Muscle layer of duodenum (tissue), 2 donors: ENCODE results near the gene LRRFIP1.

Source experiments
- H3K27ac ChIP-seq: one replicate; pipeline ENCODE4 v1.7.0; 2013; ENCODE audit warnings: mild to moderate bottlenecking, low read length
- H3K27me3 ChIP-seq: one replicate; pipeline ENCODE4 v1.7.0; 2013; ENCODE audit warnings: low read depth, mild to moderate bottlenecking, control low read depth, low read length
- H3K36me3 ChIP-seq, 2 donors: one replicate each; pipeline ENCODE4 v1.7.0; 2013; ENCODE audit warnings: low read length in 2 of 2, control low read depth in 1 of 2, mild to moderate bottlenecking in 1 of 2; ENCODE audit not compliant: insufficient read depth in 2 of 2, control insufficient read depth in 1 of 2
- H3K4me1 ChIP-seq, 2 donors: one replicate each; pipeline ENCODE4 v1.7.0; 2013; ENCODE audit warnings: low read length in 2 of 2, mild to moderate bottlenecking in 2 of 2, control low read depth in 1 of 2, moderate library complexity in 1 of 2; ENCODE audit not compliant: insufficient read depth in 2 of 2, control insufficient read depth in 1 of 2
- H3K4me3 ChIP-seq, 2 donors: one replicate each; pipeline ENCODE4 v1.7.0; 2013; ENCODE audit warnings: low read length in 2 of 2, low read depth in 1 of 2, mild to moderate bottlenecking in 1 of 2
- H3K9me3 ChIP-seq, 2 donors: one replicate each; pipeline ENCODE4 v1.7.0; 2013; ENCODE audit warnings: low read length in 2 of 2, control low read depth in 1 of 2, mild to moderate bottlenecking in 1 of 2; ENCODE audit not compliant: control insufficient read depth in 1 of 2
- donor health status: healthy.

LRRFIP1 gene

DNA sequence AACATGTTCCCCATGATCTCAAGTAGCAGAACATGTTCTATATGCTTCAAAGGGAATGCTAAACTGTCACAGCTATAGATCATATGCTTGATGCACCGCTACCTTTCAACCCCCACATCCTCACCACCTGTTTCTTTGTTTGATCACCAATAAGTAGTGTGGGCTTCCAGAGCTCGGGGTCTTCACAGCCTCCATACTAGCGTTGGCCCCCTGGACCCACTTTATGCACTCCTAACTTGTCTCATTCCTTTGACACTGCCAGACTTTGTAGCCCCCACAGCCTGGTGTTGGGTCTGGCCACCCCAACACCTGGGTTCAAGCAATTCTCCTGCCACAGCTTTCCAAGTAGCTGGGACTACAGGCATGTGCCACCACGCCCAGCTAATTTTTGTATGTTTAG lies 159.5 kb downstream of the LRRFIP1 start:
- Histone ChIP-seq H3K4me1 (no peaks in the 10 kb centered on the region), H3K36me3 (peaks cover 0 to 14% of the 10 kb centered on the region in 2 donors), H3K27me3 (no peaks in the 10 kb centered on the region), H3K4me3 (peak overlapping the region in 1 of 2 donors; percentile 24), H3K27ac (no peak overlapping the region), H3K9me3 (peaks cover 0 to 8% of the 10 kb centered on the region in 2 donors)

GRCh38 chr2:237790353-237790752 lies 163.0 kb downstream of the LRRFIP1 start:
- no peak overlapping the region for H3K27ac ChIP-seq
- H3K36me3 ChIP-seq, result peaks cover 0 to 7% of the 10 kb centered on the region in 2 donors
- H3K4me1 ChIP-seq, result no peaks in the 10 kb centered on the region
- no peaks in the 10 kb centered on the region for H3K27me3 ChIP-seq
- H3K4me3 ChIP-seq, result no peak overlapping the region
- H3K9me3 ChIP-seq, result peaks cover 0 to 8% of the 10 kb centered on the region in 2 donors

DNA sequence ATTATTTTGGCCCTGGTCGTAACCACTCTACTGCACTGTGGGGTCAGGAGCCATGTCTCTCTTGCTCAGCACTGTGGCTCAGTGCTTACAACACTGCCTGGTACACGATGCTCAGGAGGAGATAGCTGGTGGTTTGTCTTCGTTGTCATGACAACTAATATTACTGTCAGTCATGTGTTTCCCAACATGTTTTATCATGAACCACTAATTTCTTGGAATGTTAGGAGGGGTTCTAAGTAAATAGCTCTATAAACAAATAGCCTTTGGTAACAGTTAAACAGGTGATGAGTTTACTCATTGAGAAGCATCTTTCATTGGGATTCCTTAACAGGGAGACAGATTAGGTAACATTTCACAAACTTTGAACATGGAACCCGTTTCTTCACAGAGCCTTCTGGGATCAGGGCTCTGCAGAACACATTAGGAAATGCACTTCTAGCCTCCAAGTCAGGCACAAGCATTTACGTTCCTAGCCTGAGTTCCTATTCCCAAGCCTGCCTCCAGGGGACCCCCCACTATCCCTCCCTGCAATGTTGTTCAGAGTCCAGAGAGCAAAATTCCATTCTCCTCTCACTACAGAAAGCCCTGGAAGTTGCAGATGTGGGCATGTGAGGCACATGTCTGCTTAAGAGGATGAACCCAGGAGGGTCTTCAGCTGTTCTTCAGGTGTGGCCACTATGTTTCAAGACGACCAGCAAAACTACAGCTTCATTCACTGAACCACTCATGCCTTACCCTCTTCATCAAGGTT lies 164.8 kb downstream of the LRRFIP1 start:
- Histone ChIP-seq H3K27ac (no peak overlapping the region), H3K27me3 (no peaks in the 10 kb centered on the region), H3K36me3 (peaks cover 0 to 2% of the 10 kb centered on the region in 2 donors), H3K4me3 (no peak overlapping the region), H3K4me1 (no peaks in the 10 kb centered on the region), H3K9me3 (peaks cover 0 to under 1% of the 10 kb centered on the region in 2 donors)

- no peak overlapping the region for H3K27ac ChIP-seq
- no peaks in the 10 kb centered on the region for H3K27me3 ChIP-seq
- no peaks in the 10 kb centered on the region for H3K9me3 ChIP-seq
- H3K4me1 ChIP-seq, result no peaks in the 10 kb centered on the region
- no peak overlapping the region for H3K4me3 ChIP-seq
- H3K36me3 ChIP-seq, result no peaks in the 10 kb centered on the region
Observed at GRCh38 chr2:237797253-237797652, 169.9 kb downstream of the LRRFIP1 start.

GRCh38 chr2:237798236-237799059 lies 171.1 kb downstream of the LRRFIP1 start, which contains the start of gene RBM44:
RBM44 (plus strand) TSS chr2:237798779; CDS start chr2:237813610, 14,831 bp downstream.
- H3K36me3 ChIP-seq, result no peaks in the 10 kb centered on the region
- no peaks in the 10 kb centered on the region for H3K27me3 ChIP-seq
- H3K4me3 ChIP-seq, result no peak within 1 kb of the TSS
- no peaks in the 10 kb centered on the region for H3K4me1 ChIP-seq
- no peak within 1 kb of the TSS for H3K27ac ChIP-seq
- no peaks in the 10 kb centered on the region for H3K9me3 ChIP-seq

DNA sequence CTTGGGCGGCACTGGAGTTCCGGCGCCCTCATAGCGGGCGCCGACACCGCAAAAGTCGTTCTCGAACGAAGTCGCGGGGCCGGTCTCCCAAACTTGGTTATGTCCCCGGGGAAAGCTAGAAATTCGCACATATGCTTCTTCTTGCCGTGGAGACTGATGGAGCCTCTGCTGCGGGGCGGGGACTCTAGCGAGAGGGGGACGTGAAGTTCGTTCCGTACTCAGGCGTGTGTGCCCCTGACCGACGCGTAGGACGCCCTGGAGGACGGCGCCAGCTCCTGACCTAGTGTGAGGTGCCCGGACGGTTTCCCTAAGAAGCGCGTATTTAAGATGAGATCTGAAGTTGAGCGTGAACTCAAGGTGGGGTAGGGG lies 171.7 kb downstream of the LRRFIP1 start:
- Histone ChIP-seq H3K4me3 (no peak overlapping the region), H3K27me3 (no peaks in the 10 kb centered on the region), H3K9me3 (no peaks in the 10 kb centered on the region), H3K36me3 (no peaks in the 10 kb centered on the region), H3K27ac (no peak overlapping the region), H3K4me1 (no peaks in the 10 kb centered on the region)

GRCh38 chr2:237801466-237801865 lies 174.1 kb downstream of the LRRFIP1 start:
- no peak overlapping the region for H3K4me3 ChIP-seq
- no peaks in the 10 kb centered on the region for H3K4me1 ChIP-seq
- no peaks in the 10 kb centered on the region for H3K36me3 ChIP-seq
- H3K27ac ChIP-seq, result no peak overlapping the region
- H3K27me3 ChIP-seq, result no peaks in the 10 kb centered on the region
- no peaks in the 10 kb centered on the region for H3K9me3 ChIP-seq

GRCh38 chr2:237806334-237806733 lies 178.9 kb downstream of the LRRFIP1 start:
- Histone ChIP-seq H3K4me3 (no peak overlapping the region), H3K27me3 (no peaks in the 10 kb centered on the region), H3K27ac (no peak overlapping the region), H3K4me1 (no peaks in the 10 kb centered on the region), H3K9me3 (no peaks in the 10 kb centered on the region), H3K36me3 (no peaks in the 10 kb centered on the region)

- no peaks in the 10 kb centered on the region for H3K4me1 ChIP-seq
- H3K27ac ChIP-seq, result no peak overlapping the region
- H3K36me3 ChIP-seq, result no peaks in the 10 kb centered on the region
- H3K27me3 ChIP-seq, result no peaks in the 10 kb centered on the region
- no peak overlapping the region for H3K4me3 ChIP-seq
- no peaks in the 10 kb centered on the region for H3K9me3 ChIP-seq
Observed at GRCh38 chr2:237815637-237816036, 188.2 kb downstream of the LRRFIP1 start.

DNA sequence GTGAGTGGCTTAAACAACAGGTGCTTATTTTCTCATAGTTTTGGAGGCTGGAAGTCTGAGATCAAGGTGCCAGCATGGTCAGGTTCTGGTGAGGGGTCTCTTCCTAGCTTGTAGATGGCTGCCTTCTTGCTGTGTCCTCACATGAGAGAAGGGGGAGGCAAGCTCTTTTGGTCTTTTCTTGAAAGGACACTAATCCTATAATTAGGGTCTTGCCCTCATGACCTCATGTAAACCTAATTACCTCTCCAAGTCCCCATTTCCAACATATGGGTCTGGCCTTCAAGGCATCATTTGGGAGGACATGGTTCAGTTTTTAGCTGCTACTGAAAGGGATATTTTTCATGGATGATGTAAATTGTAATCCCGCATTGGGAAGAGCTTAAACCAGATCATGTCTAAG lies 189.1 kb downstream of the LRRFIP1 start:
- Histone ChIP-seq H3K9me3 (no peaks in the 10 kb centered on the region), H3K27ac (no peak overlapping the region), H3K27me3 (no peaks in the 10 kb centered on the region), H3K4me3 (no peak overlapping the region), H3K4me1 (no peaks in the 10 kb centered on the region), H3K36me3 (no peaks in the 10 kb centered on the region)

DNA sequence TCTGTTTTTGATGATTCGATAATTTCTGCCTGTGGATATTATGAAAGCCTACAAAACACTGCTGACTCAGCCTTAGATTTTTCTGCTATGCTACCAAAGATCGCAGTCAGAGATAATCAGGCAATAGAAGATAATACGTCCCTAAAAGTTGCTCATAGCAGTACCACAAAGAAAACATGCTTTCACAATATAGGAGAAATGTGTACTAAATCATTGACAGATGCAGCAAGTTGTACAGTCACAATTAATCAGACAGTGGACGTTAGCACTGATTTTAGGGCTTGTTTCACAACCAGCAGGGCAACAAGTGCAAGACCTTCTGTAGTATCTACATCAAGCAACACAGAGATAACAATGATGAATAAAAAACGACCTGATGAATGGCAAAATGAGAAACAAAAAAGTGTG lies 190.7 kb downstream of the LRRFIP1 start:
- H3K27me3 ChIP-seq, result no peaks in the 10 kb centered on the region
- H3K27ac ChIP-seq, result no peak overlapping the region
- no peaks in the 10 kb centered on the region for H3K4me1 ChIP-seq
- no peaks in the 10 kb centered on the region for H3K9me3 ChIP-seq
- H3K4me3 ChIP-seq, result no peak overlapping the region
- H3K36me3 ChIP-seq, result no peaks in the 10 kb centered on the region
